Heart left ventricle (tissue), 16 donors: ENCODE data around the gene SHISAL2A. TPM values are rescaled to one million over a fixed set of nuclear protein-coding genes. Genes with fewer than 3 reads are reported as not detected.

Source experiments
- ATAC-seq, 4 donors: fragments of 200-7000 bp; cut with Tn5 transposase; one replicate each; pipeline ENCODE4 v1.9.1; 2020 to 2022; ENCODE audit warnings: moderate library complexity in 4 of 4, mild to moderate bottlenecking in 3 of 4, moderate number of reproducible peaks in 1 of 4
- DNase-seq, 5 donors: peaks; one replicate each; pipeline ENCODE4 v3.0.0-alpha.2; 2020
- H3K27ac ChIP-seq, 12 donors: fragments of 200-600 bp; sonication (generic) in 4 of 12; one replicate each; pipeline versions ENCODE4 v1.5.0 to v1.8.0; 2016 to 2022; ENCODE audit warnings: mild to moderate bottlenecking in 2 of 12
- H3K27me3 ChIP-seq, 9 donors: fragments of 200-600 bp; sonication (generic) in 2 of 9; one replicate each; pipeline versions ENCODE4 v1.5.1 to v1.8.0; 2016 to 2022; ENCODE audit warnings: mild to moderate bottlenecking in 3 of 9
- H3K36me3 ChIP-seq, 9 donors: fragments of 200-600 bp; sonication (generic) in 2 of 9; one replicate each; pipeline versions ENCODE4 v1.5.0 to v1.8.0; 2018 to 2022; ENCODE audit warnings: mild to moderate bottlenecking in 2 of 9
- H3K4me1 ChIP-seq, 12 donors: fragments of 200-600 bp; sonication (generic) in 4 of 12; one replicate each; pipeline versions ENCODE4 v1.5.0 to v1.8.0; 2016 to 2022; ENCODE audit warnings: mild to moderate bottlenecking in 3 of 12
- H3K4me3 ChIP-seq, 12 donors: fragments of 200-600 bp; sonication (generic) in 4 of 12; one replicate each; pipeline versions ENCODE4 v1.5.0 to v1.8.0; 2017 to 2022; ENCODE audit warnings: mild to moderate bottlenecking in 9 of 12, moderate library complexity in 4 of 12
- H3K9me3 ChIP-seq, 12 donors: fragments of 200-600 bp; sonication (generic) in 4 of 12; one replicate each; pipeline versions ENCODE4 v1.5.0 to v1.8.0; 2016 to 2022; ENCODE audit warnings: mild to moderate bottlenecking in 1 of 12
- CTCF ChIP-seq, 12 donors: fragments of 200-600 bp; sonication (generic) in 4 of 12; IDR thresholded peaks; one replicate each; pipeline versions ENCODE4 v1.5.0 to v1.8.0; 2018 to 2022; ENCODE audit warnings: antibody characterized with exemption in 12 of 12, mild to moderate bottlenecking in 5 of 12
- POLR2A ChIP-seq, 2 donors: fragments of 450-650 bp; IDR thresholded peaks; one replicate each; pipeline ENCODE4 v1.6.1; 2017; ENCODE audit warnings: antibody characterized with exemption in 2 of 2, mild to moderate bottlenecking in 2 of 2, moderate library complexity in 2 of 2
- WGBS, 4 donors: extraction: QIAGEN DNeasy Blood & Tissue Kit in 2 of 4; methylation state at CpG; one replicate each; pipeline versions ENCODE4 v1.1.5 to v1.1.7; 2013 to 2018; 5-methylcytosine and 5-hydroxymethylcytosine counted together
- intact Hi-C, 10 donors: fragments of 100-400 bp; cut with DNase I; formaldehyde crosslinking; loops; one replicate each; pipeline versions ENCODE4 v1.11.1 to v1.14.2; 2022
- polyA plus RNA-seq, 2 donors: library from polyadenylated mRNA; stranded (reverse); fragments of 200-250 nt; gene quantifications; one replicate each; pipeline ENCODE4 v1.2.3, GENCODE V29; 2013
- total RNA-seq, 9 donors: library from RNA; depleted of rRNA in 2 of 9; stranded (reverse); fragments of >200 nt in 2 of 9; fragmentation: NEBNext Ultra II Directional in 3 of 9; extraction: Animal tissue kit (Norgen Biotek cat#: 25700) in 3 of 9; gene quantifications; one replicate each; pipeline versions ENCODE4 v1.1.0 to v1.2.4, GENCODE V29; 2016 to 2023
- donor health status: ischemic (EF 13 %, LVEDD 7.1; RV severe dilation, severe dysfunction).
- donor health status: healthy with polysubstance abuse.
- donor health status: DM: no; HTN: yes; CAD: no.
- donor health status: DM: no; HTN: no; CAD: no.
- donor health status: ischemic (EF 25% LVEDD 6.9; RV normal size, moderate dysfunction).
- donor health status: ischemic (EF 25% LVEDD 5.7; RV mildly dilated, moderate dysfunction).
- donor health status: healthy.
- donor health status: DM: yes; HTN: yes; CAD: no.
- donor health status: ischemic (EF 35%, LVEDD 5.7; RV mildly dilated, moderate dysfunction).
- donor health status: nonischemic (EF 11% LVEDD 7.7; RV severe dilation, severe dysfunction).
- donor health status: DM: yes; HTN: yes; CAD: no.
- donor health status: PGD.
- donor health status: ischemic (EF 29% LVEDD 5.4; RV normal size, mild dysfunction).
- donor health status: nonischemic (EF 23%, LVEDD 6.1; RV moderate dilation, normal function).

The SHISAL2A gene
- total and polyA plus RNA-seq, 11 donors = 0.08 to 0.64 TPM; not detected in 9

GRCh38 chr1:52680353-52680752, 47.4 kb downstream of the SHISAL2A start:
- WGBS, 4 donors = 87 to 90% (median 89%) methylated on average over 3 of the region's 3 CpGs
- Histone ChIP-seq H3K4me3 (no peak overlapping the region), H3K4me1 (peaks cover 0 to 19% (median 7%) of the 10 kb centered on the region in 12 donors), H3K36me3 (peaks cover 0 to 6% (median 0%) of the 10 kb centered on the region in 9 donors), H3K27ac (no peak overlapping the region), H3K9me3 (no peaks in the 10 kb centered on the region), H3K27me3 (no peaks in the 10 kb centered on the region)
- DNase-seq (no peak), ATAC-seq (no peak)
- TF ChIP-seq CTCF (IDR thresholded peaks at IDR 0.05) (no peak), POLR2A (IDR thresholded peaks at IDR 0.05) (no peak)
- intact Hi-C loops = loop anchor here in 9 of 10 donors (10.0 kb wide), 7 partner anchors 126 to 556 kb away; partner anchors contain the start of genes TUT4 (in 3 of the 9), ORC1 (in 1 of the 9) and PRPF38A (in 1 of the 9)

- Histone ChIP-seq H3K9me3 (no peaks in the 10 kb centered on the region), H3K27me3 (no peaks in the 10 kb centered on the region), H3K4me3 (no peak overlapping the region), H3K36me3 (peaks cover 0 to 7% (median 0%) of the 10 kb centered on the region in 9 donors), H3K4me1 (peaks cover 0 to 21% (median 7%) of the 10 kb centered on the region in 12 donors), H3K27ac (no peak overlapping the region)
- TF ChIP-seq CTCF (IDR thresholded peaks at IDR 0.05) (no peak), POLR2A (IDR thresholded peaks at IDR 0.05) (no peak)
- DNase-seq = no peak
- ATAC-seq = no peak
- intact Hi-C loops = loop anchor here in 9 of 10 donors (10.0 kb wide), 7 partner anchors 126 to 556 kb away; partner anchors contain the start of genes TUT4 (in 3 of the 9), ORC1 (in 1 of the 9) and PRPF38A (in 1 of the 9)
- 79 to 89% (median 87%) methylated on average over 4 of the region's 4 CpGs for WGBS, 4 donors
Measured at GRCh38 chr1:52681136-52681535, 48.2 kb downstream of the SHISAL2A start.

- intact Hi-C loops = loop anchor here in 9 of 10 donors (10.0 kb wide), 7 partner anchors 129 to 559 kb away; partner anchors contain the start of genes TUT4 (in 3 of the 9), ORC1 (in 1 of the 9) and PRPF38A (in 1 of the 9)
Measured at GRCh38 chr1:52683367-52683940, 50.5 kb downstream of the SHISAL2A start.

More at GRCh38 chr1:52683367-52683940, 50.5 kb downstream of the SHISAL2A start:
- DNase-seq = no peak
- peaks cover 0 to 27% (median 19%) of the 10 kb centered on the region in 9 donors for H3K36me3 ChIP-seq
- H3K4me1 ChIP-seq = peaks cover 0 to 6% (median 0%) of the 10 kb centered on the region in 12 donors
- ATAC-seq = no peak
- peaks cover 0 to 4% (median 0%) of the 10 kb centered on the region in 12 donors for H3K9me3 ChIP-seq
- H3K27me3 ChIP-seq = no peaks in the 10 kb centered on the region
- WGBS, 4 donors = 91 to 96% (median 94%) methylated on average over 4 of the region's 4 CpGs
- no peak overlapping the region for H3K4me3 ChIP-seq
- H3K27ac ChIP-seq = no peak overlapping the region
- TF ChIP-seq POLR2A (IDR thresholded peaks at IDR 0.05) (no peak), CTCF (IDR thresholded peaks at IDR 0.05) (no peak)
